SU-DHL-6 (cell line): ENCODE results near the gene KYAT1.

Experiments used
- H2AFZ ChIP-seq: fragments of 200-600 bp; sonication (generic); 2 replicates; pipeline ENCODE4 v1.6.1; 2014; ENCODE audit warnings: low read depth, mild to moderate bottlenecking, moderate library complexity, mixed read lengths, antibody characterized with exemption, low read length; ENCODE audit not compliant: severe bottlenecking
- H3F3A ChIP-seq: fragments of 200-600 bp; shearing (Covaris generic); 2 replicates; pipeline ENCODE4 v1.6.0; 2016; ENCODE audit warnings: antibody characterized with exemption, mild to moderate bottlenecking; ENCODE audit not compliant: insufficient read depth
- H3K27ac ChIP-seq: fragments of 200-600 bp; sonication (generic); 2 replicates; pipeline ENCODE4 v1.5.1; 2016; ENCODE audit warnings: low read depth, mild to moderate bottlenecking, low read length, moderate library complexity, mixed read lengths
- H3K27me3 ChIP-seq: fragments of 200-600 bp; sonication (generic), shearing (Covaris generic); 2 replicates; pipeline ENCODE4 v1.6.0; 2014; ENCODE audit warnings: mild to moderate bottlenecking, low read length
- H3K36me3 ChIP-seq: fragments of 200-600 bp; sonication (generic); 2 replicates; pipeline ENCODE4 v1.6.1; 2014; ENCODE audit warnings: mild to moderate bottlenecking, low read length, mixed read lengths
- H3K4me2 ChIP-seq: fragments of 300-600, 200-600 bp; shearing (Covaris generic), sonication (generic); 2 replicates; pipeline ENCODE4 v1.6.0; 2014; ENCODE audit warnings: low read length, low read depth, mild to moderate bottlenecking; ENCODE audit not compliant: poor library complexity, severe bottlenecking
- H3K4me3 ChIP-seq: fragments of 200-600 bp; sonication (generic); 2 replicates; pipeline ENCODE4 v1.5.1; 2014; ENCODE audit warnings: antibody characterized with exemption, low read length, mild to moderate bottlenecking, mixed read lengths; ENCODE audit not compliant: insufficient read depth, poor library complexity, severe bottlenecking
- H3K79me2 ChIP-seq: fragments of 200-600 bp; sonication (generic); 2 replicates; pipeline ENCODE4 v1.6.1; 2014; ENCODE audit warnings: mild to moderate bottlenecking, low read length, moderate library complexity; ENCODE audit not compliant: insufficient read depth
- H3K9ac ChIP-seq: fragments of 200-600 bp; sonication (generic); 2 replicates; pipeline ENCODE4 v1.7.0; 2014; ENCODE audit warnings: mild to moderate bottlenecking, low read length
- H3K9me2 ChIP-seq: fragments of 200-600 bp; sonication (generic); replicated peaks from 2 replicates; pipeline ENCODE4 v1.6.1; 2014; ENCODE audit warnings: low read length; ENCODE audit not compliant: insufficient read depth
- H3K9me3 ChIP-seq: fragments of 200-600 bp; sonication (generic); 2 replicates; pipeline ENCODE4 v1.6.1; 2014; ENCODE audit warnings: low read length, mixed read lengths; ENCODE audit not compliant: insufficient read depth
- H4K20me1 ChIP-seq: fragments of 200-600 bp; sonication (generic); 2 replicates; pipeline ENCODE4 v1.6.1; 2014; ENCODE audit warnings: low read depth, mild to moderate bottlenecking, antibody characterized with exemption, low read length, moderate library complexity, mixed read lengths
- EZH2phosphoT487 ChIP-seq: fragments of 200-600 bp; sonication (generic), shearing (Covaris generic); conservative IDR thresholded peaks from 2 replicates; pipeline ENCODE4 v1.6.1; 2018; ENCODE audit warnings: mild to moderate bottlenecking, antibody characterized with exemption, low read length, moderate library complexity, mixed read lengths
- TF ChIP-seq, protein P1 (sequence below): fragments of 200-600 bp; sonication (generic); IDR thresholded peaks from one replicate; pipeline ENCODE4 v1.5.1; 2017; ENCODE audit warnings: antibody characterized with exemption, mild to moderate bottlenecking, low read length, moderate library complexity; ENCODE audit not compliant: insufficient read depth, poor library complexity, severe bottlenecking

Gene KYAT1

DNA sequence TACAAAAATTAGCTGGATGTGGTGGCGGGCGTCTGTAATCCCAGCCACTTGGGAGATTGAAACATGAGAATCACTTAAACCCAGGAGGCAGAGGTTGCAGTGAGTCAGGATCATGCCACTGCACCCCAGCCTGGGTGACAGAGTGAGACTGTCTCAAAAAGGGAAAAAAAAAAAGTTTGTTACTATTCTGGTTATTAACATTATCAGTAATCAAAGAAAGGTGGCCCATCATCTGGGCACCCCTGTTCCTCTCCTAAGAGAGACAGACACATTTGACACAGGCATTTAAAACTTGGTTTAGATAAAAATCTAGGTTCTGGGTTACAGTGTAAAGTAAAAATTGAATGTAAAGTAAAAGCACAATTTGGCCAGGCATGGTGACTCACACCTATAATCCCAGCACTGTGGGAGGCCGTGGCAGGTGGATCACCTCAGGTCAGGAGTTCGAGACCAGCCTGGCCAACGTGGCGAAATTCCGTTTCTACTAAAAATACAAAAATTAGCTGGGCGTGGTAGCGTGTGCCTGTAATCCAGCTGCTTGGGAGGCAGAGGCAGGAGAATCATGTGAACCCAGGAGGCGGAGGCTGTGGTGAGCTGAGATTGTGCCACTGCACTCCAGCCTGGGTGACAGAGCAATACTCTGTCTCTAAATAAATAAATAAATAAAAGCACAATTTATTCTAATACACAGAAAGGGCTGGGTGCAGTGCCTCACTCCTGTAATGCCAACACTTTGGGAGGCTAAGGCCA is 22.3 kb upstream of the KYAT1 start:
- Histone ChIP-seq H3K79me2 (peaks cover 13% of the 10 kb centered on the region; the same call in 1 of the 2 replicates), H3F3A (no peaks in the 10 kb centered on the region), H3K9me2 (no peaks in the 10 kb centered on the region), H3K4me3 (no peak overlapping the region), H3K27ac (no peak overlapping the region), H3K36me3 (no peaks in the 10 kb centered on the region), H3K27me3 (no peaks in the 10 kb centered on the region), H4K20me1 (no peaks in the 10 kb centered on the region), H2AFZ (no peak overlapping the region), H3K9me3 (no peaks in the 10 kb centered on the region), H3K4me2 (no peak overlapping the region), H3K9ac (no peak overlapping the region)
- TF ChIP-seq EZH2phosphoT487 = no peak
- TF ChIP-seq, protein P1, sequence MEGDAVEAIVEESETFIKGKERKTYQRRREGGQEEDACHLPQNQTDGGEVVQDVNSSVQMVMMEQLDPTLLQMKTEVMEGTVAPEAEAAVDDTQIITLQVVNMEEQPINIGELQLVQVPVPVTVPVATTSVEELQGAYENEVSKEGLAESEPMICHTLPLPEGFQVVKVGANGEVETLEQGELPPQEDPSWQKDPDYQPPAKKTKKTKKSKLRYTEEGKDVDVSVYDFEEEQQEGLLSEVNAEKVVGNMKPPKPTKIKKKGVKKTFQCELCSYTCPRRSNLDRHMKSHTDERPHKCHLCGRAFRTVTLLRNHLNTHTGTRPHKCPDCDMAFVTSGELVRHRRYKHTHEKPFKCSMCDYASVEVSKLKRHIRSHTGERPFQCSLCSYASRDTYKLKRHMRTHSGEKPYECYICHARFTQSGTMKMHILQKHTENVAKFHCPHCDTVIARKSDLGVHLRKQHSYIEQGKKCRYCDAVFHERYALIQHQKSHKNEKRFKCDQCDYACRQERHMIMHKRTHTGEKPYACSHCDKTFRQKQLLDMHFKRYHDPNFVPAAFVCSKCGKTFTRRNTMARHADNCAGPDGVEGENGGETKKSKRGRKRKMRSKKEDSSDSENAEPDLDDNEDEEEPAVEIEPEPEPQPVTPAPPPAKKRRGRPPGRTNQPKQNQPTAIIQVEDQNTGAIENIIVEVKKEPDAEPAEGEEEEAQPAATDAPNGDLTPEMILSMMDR = no peak

DNA sequence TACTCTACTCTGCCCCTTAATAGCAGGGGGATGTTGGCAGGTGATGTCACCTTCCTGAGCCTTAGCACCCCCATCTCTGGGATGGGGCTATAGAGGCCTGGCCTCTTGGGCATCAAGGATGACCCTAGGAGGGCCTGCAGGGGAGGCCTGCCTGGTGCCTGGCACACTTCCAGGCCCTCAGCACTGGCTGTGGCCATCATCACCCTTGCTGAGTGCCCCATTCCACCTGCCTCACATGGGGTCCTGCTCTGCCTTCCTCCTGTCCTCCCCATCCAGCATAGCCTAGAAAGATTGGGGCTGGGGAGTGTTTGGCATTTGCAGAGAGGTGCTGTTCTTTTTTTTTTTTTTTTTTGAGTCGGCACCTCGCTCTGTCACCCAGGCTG is 21.3 kb upstream of the KYAT1 start:
- H3K36me3 ChIP-seq = no peaks in the 10 kb centered on the region
- H3K79me2 ChIP-seq = peaks cover 13% of the 10 kb centered on the region; the same call in 1 of the 2 replicates
- H3K9me3 ChIP-seq = no peaks in the 10 kb centered on the region
- H3F3A ChIP-seq = no peaks in the 10 kb centered on the region
- H4K20me1 ChIP-seq = no peaks in the 10 kb centered on the region
- H2AFZ ChIP-seq = no peak overlapping the region
- peak overlapping the region; percentile 51 for H3K9ac ChIP-seq
- no peaks in the 10 kb centered on the region for H3K9me2 ChIP-seq
- peak overlapping the region; percentile 76 for H3K27ac ChIP-seq
- TF ChIP-seq, protein P1 = no peak
- no peak for TF ChIP-seq EZH2phosphoT487
- H3K4me3 ChIP-seq = no peak overlapping the region
- H3K4me2 ChIP-seq = no peak overlapping the region
- no peaks in the 10 kb centered on the region for H3K27me3 ChIP-seq

DNA sequence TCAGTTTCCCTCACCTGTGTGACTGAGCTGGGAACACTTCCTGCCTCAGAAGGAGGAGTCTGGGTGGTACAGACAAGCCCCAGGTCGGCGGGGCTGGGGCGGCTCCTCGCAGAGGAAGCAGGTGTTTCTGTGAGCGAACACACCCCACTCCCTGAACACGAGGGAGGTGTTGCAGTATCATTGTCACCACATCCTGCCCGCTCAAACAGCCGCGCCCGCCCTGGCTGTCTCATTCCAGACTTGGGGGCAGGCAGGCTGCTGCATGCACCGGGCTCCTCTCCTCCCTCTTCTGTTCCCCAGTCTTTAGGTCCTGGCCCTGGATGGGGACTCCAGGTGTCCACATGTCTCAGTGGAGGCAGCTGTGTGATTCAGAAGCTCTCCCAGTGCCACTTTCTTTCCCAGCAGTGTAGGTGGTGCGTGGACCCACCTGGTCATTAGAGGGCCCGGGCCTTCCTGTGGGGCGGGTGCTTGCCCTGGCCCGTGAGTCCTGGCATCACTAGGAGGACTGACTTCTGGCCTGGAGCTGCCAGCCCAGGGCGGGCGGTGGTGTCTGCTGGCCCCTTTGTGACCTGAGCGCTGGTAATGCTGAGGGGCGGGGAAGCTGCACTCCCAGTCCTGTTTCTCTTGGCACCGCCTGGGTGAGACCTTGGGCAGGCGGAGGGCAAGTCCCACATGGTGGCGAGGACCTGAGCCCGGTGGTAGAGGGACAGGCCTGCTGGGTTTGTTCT is 20.8 kb upstream of the KYAT1 start:
- H3K9me3 ChIP-seq = no peaks in the 10 kb centered on the region
- peak overlapping the region; percentile 76 for H3K27ac ChIP-seq
- H3K9me2 ChIP-seq = no peaks in the 10 kb centered on the region
- H3F3A ChIP-seq = no peaks in the 10 kb centered on the region
- H3K9ac ChIP-seq = peak overlapping the region; percentile 51
- no peaks in the 10 kb centered on the region for H3K36me3 ChIP-seq
- peaks cover 13% of the 10 kb centered on the region; the same call in 1 of the 2 replicates for H3K79me2 ChIP-seq
- H4K20me1 ChIP-seq = no peaks in the 10 kb centered on the region
- H3K27me3 ChIP-seq = no peaks in the 10 kb centered on the region
- H3K4me2 ChIP-seq = peak overlapping the region; percentile 39
- TF ChIP-seq EZH2phosphoT487 = no peak
- TF ChIP-seq, protein P1 = no peak
- H3K4me3 ChIP-seq = no peak overlapping the region
- H2AFZ ChIP-seq = peak overlapping the region; percentile 32
